Neural crest cell (in vitro differentiated cells): ENCODE data around the gene AKT1. TPM values are rescaled to one million over a fixed set of nuclear protein-coding genes. Genes with fewer than 3 reads are reported as not detected.

Source experiments
- DNase-seq: peaks from one replicate; pipeline ENCODE4 v3.0.0; 2021; ENCODE audit warnings: low read depth, mixed read lengths, low spot score
- H3K27ac Mint-ChIP-seq: one replicate; pipeline ENCODE4 v1.8.0; 2021; ENCODE audit warnings: mild to moderate bottlenecking, mixed read lengths; ENCODE audit not compliant: unreplicated experiment
- H3K27me3 Mint-ChIP-seq: 2 replicates; pipeline ENCODE4 v1.8.0; 2021; ENCODE audit warnings: low read depth, mild to moderate bottlenecking, mixed read lengths
- H3K36me3 Mint-ChIP-seq: 2 replicates; pipeline ENCODE4 v1.8.0; 2021; ENCODE audit warnings: low read depth, mild to moderate bottlenecking, mixed read lengths
- H3K4me1 Mint-ChIP-seq: 2 replicates; pipeline ENCODE4 v1.8.0; 2021; ENCODE audit warnings: mixed read lengths
- H3K4me3 Mint-ChIP-seq: one replicate; pipeline ENCODE4 v1.8.0; 2021; ENCODE audit warnings: mild to moderate bottlenecking, mixed read lengths
- H3K9me3 Mint-ChIP-seq: 2 replicates; pipeline ENCODE4 v1.8.0; 2021; ENCODE audit warnings: mixed read lengths
- total RNA-seq: library from RNA; stranded (reverse); gene quantifications from 2 replicates; pipeline ENCODE4 v1.2.1, GENCODE V29; 2021
- TF ChIP-seq, protein P1 (sequence below): fragments of 200-600 bp; sonication (generic); conservative IDR thresholded peaks from 2 replicates; pipeline ENCODE4 v1.5.0; 2021; ENCODE audit warnings: antibody characterized with exemption, mild to moderate bottlenecking

The AKT1 gene
- total RNA-seq, 1 donor from 2014 or later = 191 TPM

DNA sequence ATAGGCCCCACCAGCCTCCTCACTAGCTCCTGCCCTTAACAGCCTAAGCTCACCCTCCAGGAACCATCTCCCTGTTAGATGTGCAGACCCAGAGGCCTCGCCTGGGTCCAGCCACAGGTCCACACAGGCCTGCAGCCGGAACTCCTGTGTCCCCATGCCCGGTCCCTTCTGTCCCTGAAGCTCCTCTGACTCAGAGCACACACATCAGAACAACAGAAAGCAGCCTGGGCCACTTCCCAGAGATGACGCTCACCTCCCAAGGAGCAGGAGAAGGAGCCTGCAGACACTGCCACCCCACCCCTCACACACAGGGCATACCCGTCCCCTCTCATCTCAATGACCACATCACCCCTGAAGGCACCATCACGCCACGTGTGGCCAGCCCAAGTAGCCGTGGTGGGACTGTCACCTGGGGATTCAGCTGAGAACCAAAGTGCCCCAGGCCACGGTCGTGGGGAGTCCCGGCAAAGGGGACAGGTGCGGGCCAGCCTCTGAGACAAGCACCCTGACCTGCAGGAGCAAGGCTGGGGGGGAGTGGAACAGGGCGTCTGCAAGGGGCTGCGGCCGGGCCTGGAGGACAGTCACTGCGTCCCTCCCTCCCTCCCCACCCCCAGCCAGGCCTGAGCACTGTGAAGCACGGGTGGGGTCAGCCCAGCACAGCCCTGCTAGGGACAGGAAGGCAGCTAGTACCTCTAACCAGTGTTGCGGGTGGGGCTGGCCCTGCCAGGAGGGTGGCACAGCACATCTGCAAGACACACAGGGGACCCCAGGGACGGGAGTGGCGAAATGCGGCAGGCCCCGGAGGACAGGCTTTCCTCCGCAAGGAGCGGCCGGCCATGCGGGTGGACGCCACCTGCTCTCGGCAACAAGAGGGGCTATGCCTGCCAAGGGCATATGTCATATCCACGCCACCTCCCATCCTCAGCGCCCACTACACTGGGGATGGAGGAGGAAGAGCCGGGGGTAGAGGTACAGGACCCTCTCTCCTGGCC lies 5.5 kb downstream of the AKT1 start:
- H3K36me3 Mint-ChIP-seq = no peaks in the 10 kb centered on the region
- peak overlapping the region; percentile 19 for H3K27ac Mint-ChIP-seq
- TF ChIP-seq, protein P1, sequence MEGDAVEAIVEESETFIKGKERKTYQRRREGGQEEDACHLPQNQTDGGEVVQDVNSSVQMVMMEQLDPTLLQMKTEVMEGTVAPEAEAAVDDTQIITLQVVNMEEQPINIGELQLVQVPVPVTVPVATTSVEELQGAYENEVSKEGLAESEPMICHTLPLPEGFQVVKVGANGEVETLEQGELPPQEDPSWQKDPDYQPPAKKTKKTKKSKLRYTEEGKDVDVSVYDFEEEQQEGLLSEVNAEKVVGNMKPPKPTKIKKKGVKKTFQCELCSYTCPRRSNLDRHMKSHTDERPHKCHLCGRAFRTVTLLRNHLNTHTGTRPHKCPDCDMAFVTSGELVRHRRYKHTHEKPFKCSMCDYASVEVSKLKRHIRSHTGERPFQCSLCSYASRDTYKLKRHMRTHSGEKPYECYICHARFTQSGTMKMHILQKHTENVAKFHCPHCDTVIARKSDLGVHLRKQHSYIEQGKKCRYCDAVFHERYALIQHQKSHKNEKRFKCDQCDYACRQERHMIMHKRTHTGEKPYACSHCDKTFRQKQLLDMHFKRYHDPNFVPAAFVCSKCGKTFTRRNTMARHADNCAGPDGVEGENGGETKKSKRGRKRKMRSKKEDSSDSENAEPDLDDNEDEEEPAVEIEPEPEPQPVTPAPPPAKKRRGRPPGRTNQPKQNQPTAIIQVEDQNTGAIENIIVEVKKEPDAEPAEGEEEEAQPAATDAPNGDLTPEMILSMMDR = no peak
- peak overlapping the region; percentile 51 for H3K4me3 Mint-ChIP-seq
- no peaks in the 10 kb centered on the region for H3K9me3 Mint-ChIP-seq
- no peak for DNase-seq
- peaks cover 21% of the 10 kb centered on the region for H3K4me1 Mint-ChIP-seq
- H3K27me3 Mint-ChIP-seq = no peaks in the 10 kb centered on the region

DNA sequence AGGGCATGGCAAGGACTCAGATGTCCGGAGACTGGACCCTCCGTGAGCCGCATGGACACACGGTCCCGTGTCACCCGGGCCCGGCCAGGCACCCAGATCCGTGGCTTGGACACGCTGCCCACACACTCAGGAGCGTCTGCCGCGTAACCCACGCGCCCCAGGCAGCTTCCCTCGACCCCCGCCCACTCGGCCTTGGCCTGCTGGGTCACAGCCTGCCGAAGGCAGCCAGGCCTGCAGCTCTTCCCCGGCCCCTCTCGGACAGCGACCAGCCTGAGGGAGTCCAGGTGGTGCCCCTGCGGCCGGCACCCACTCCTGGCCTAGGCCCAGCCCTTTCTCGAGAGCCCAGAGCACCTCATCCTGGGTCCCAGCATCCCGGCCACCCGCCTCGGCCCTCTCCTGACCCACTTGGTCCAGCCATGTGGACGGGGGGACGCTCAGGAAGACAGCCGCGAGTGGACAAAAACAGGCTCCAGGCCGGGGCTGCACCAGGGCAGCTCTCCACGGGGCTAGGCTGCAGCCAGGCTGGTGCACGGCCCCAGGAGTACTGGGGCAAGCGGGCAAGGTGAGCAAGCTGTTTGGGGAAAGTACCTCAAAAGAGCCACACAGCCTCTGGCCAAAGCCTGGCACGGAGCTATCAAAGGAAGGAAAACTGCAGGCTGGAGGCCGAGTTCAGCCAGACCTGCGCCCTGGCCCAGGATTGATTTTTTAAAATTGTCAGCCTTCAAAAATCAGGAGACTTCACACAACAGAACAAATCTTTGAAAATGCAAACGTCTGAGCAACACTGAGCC lies 6.5 kb downstream of the AKT1 start:
- DNase-seq = no peak
- H3K9me3 Mint-ChIP-seq = no peaks in the 10 kb centered on the region
- TF ChIP-seq, protein P1 = no peak
- no peaks in the 10 kb centered on the region for H3K36me3 Mint-ChIP-seq
- H3K27ac Mint-ChIP-seq = no peak overlapping the region
- H3K27me3 Mint-ChIP-seq = no peaks in the 10 kb centered on the region
- peaks cover 14% of the 10 kb centered on the region for H3K4me1 Mint-ChIP-seq
- no peak overlapping the region for H3K4me3 Mint-ChIP-seq

DNA sequence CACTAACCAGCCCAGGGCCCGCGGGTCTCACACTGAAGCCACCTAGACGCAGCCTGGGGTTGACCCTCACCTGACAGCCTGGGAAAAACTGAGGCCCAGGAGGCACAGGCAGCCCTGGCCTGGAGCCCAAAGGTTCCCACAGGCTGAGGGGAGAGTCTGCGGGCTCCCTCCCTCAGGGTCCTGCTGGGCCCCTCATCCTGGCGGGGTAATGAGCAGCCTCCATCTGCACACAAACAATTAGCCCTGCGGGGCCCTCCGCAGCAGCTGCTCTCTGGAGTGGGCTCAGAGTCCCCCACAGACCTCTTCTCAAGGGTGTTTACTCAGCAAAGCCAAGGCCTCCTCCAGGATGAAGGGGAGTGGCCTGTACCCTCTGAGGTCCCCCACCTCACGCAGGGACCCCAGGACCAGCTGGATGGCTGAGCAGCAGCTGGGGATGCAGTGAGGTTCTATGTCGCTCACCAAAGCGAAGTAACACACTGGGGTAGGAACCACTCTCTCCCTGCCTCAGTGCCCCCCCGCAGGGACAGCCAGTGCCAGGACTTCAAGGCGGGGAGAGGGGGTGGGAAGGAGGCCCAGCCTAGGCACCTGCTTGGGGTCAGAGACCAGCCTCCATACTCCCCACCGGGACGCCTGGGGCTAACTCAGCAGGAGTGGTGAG lies 7.3 kb downstream of the AKT1 start:
- TF ChIP-seq, protein P1 = no peak
- Mint-ChIP-seq H3K27ac (no peak overlapping the region), H3K27me3 (no peaks in the 10 kb centered on the region), H3K4me1 (peaks cover 6% of the 10 kb centered on the region), H3K4me3 (no peak overlapping the region), H3K36me3 (no peaks in the 10 kb centered on the region), H3K9me3 (no peaks in the 10 kb centered on the region)
- no peak for DNase-seq

DNA sequence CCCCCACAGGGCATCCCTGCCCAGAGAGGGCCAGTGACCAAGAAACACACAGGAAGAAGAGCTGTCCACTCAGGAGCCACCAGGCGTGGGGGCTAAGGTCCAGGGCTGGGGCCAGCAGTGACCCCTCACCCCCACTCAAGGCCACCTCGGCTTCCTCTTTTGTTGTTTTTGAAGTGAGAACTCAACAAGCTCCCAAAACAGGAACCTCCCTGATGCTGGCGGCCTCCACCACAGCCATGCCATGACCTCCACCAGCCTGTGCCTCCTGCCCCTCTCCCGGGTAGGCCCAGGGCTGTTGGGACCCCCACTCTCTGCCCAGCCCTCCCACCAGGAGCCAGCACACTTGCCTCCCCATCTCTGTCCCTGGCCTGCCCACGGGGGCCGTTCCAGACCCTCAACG lies 7.8 kb downstream of the AKT1 start:
- H3K4me1 Mint-ChIP-seq = peaks cover under 1% of the 10 kb centered on the region

More for the DNA sequence above, 7.8 kb downstream of the AKT1 start:
- TF ChIP-seq, protein P1 = no peak
- Mint-ChIP-seq H3K4me3 (no peak overlapping the region), H3K27ac (no peak overlapping the region), H3K36me3 (no peaks in the 10 kb centered on the region), H3K9me3 (no peaks in the 10 kb centered on the region), H3K27me3 (no peaks in the 10 kb centered on the region)
- no peak for DNase-seq
